Lung (tissue), 12 donors: ENCODE results near the gene COPS7A. TPM values are rescaled to one million over a fixed set of nuclear protein-coding genes. Genes with fewer than 3 reads are reported as not detected.

Experiments
- ATAC-seq: fragments of 200-7000 bp; cut with Tn5 transposase; one replicate; pipeline ENCODE4 v1.9.1; 2020; ENCODE audit warnings: moderate number of reproducible peaks; ENCODE audit not compliant: insufficient read depth, low FRiP score
- DNase-seq, 3 donors: peaks; one replicate each; pipeline ENCODE4 v3.0.0-alpha.2; 2013 to 2017
- H3K27ac ChIP-seq, 2 donors: one replicate each; pipeline ENCODE4 v1.5.1; 2013; ENCODE audit warnings: mild to moderate bottlenecking in 2 of 2, moderate library complexity in 2 of 2, control low read depth in 1 of 2, inconsistent platforms in 1 of 2, low read depth in 1 of 2, low read length in 1 of 2
- H3K27me3 ChIP-seq, 3 donors: one replicate each; pipeline ENCODE4 v1.5.1; 2013; ENCODE audit warnings: low read length in 2 of 3; ENCODE audit not compliant: control insufficient read depth in 3 of 3, insufficient read depth in 3 of 3
- H3K36me3 ChIP-seq, 4 donors: one replicate each; pipeline ENCODE4 v1.5.1; 2013; ENCODE audit warnings: low read length in 4 of 4, mild to moderate bottlenecking in 1 of 4, moderate library complexity in 1 of 4; ENCODE audit not compliant: control insufficient read depth in 4 of 4, insufficient read depth in 4 of 4
- H3K4me1 ChIP-seq, 5 donors: one replicate each; pipeline ENCODE4 v1.5.1; 2013; ENCODE audit warnings: low read length in 5 of 5, mild to moderate bottlenecking in 2 of 5, moderate library complexity in 1 of 5; ENCODE audit not compliant: control insufficient read depth in 5 of 5, insufficient read depth in 5 of 5
- H3K4me3 ChIP-seq: one replicate; pipeline ENCODE4 v1.5.1; 2013; ENCODE audit warnings: mild to moderate bottlenecking, control low read depth, moderate library complexity
- H3K9ac ChIP-seq, 2 donors: one replicate each; pipeline ENCODE4 v1.5.1; 2013; ENCODE audit warnings: low read length in 2 of 2, control low read depth in 1 of 2; ENCODE audit not compliant: insufficient read depth in 1 of 2
- H3K9me3 ChIP-seq, 4 donors: one replicate each; pipeline ENCODE4 v1.5.1; 2013; ENCODE audit warnings: low read length in 3 of 4, mild to moderate bottlenecking in 1 of 4, moderate library complexity in 1 of 4; ENCODE audit not compliant: control insufficient read depth in 4 of 4, insufficient read depth in 3 of 4
- CTCF ChIP-seq: IDR thresholded peaks from 2 replicates; pipeline ENCODE4 v1.5.1; 2012; ENCODE audit warnings: mild to moderate bottlenecking; ENCODE audit errors: control extremely low read depth, extremely low read depth
- WGBS, 2 donors: extraction: QIAGEN DNeasy Blood & Tissue Kit; methylation state at CpG; one replicate each; pipeline ENCODE4 v1.1.7; 2013; 5-methylcytosine and 5-hydroxymethylcytosine counted together
- polyA plus RNA-seq, 2 donors: library from polyadenylated mRNA; stranded (reverse); fragments of 200-250 nt; gene quantifications; one replicate each; pipeline ENCODE4 v1.2.1, GENCODE V29; 2013
- total RNA-seq, 2 donors: library from RNA; depleted of rRNA in 1 of 2; stranded (reverse); fragments of >200 nt in 1 of 2; gene quantifications; one replicate each; pipeline ENCODE4 v1.2.1, GENCODE V29; 2014 to 2021
- donor health status: control.
- donor health status: control.
- donor health status: Bipolar disorder and iron deficiency.
- donor health status: healthy.
- donor health status: DM: yes; HTN: yes; CAD: no.

COPS7A gene
- total and polyA plus RNA-seq, 4 donors = 40.1 to 74.7 (median 61.2) TPM

- Histone ChIP-seq H3K36me3 (no peaks in the 10 kb centered on the region), H3K27me3 (peaks cover 0 to 25% (median 24%) of the 10 kb centered on the region in 3 donors), H3K9ac (no peak overlapping the region), H3K9me3 (peaks cover 0 to 3% (median 0%) of the 10 kb centered on the region in 4 donors), H3K27ac (no peak overlapping the region), H3K4me3 (no peak overlapping the region), H3K4me1 (peaks cover 0 to 12% (median 6%) of the 10 kb centered on the region in 5 donors)
- 62 to 66% methylated on average over 8 of the region's 8 CpGs for WGBS, 2 donors
- ATAC-seq (no peak), DNase-seq (no peak)
- no peak for TF ChIP-seq CTCF
These were observed 25.3 kb upstream of the COPS7A start for GRCh38 chr12:6698352-6699046.

DNA sequence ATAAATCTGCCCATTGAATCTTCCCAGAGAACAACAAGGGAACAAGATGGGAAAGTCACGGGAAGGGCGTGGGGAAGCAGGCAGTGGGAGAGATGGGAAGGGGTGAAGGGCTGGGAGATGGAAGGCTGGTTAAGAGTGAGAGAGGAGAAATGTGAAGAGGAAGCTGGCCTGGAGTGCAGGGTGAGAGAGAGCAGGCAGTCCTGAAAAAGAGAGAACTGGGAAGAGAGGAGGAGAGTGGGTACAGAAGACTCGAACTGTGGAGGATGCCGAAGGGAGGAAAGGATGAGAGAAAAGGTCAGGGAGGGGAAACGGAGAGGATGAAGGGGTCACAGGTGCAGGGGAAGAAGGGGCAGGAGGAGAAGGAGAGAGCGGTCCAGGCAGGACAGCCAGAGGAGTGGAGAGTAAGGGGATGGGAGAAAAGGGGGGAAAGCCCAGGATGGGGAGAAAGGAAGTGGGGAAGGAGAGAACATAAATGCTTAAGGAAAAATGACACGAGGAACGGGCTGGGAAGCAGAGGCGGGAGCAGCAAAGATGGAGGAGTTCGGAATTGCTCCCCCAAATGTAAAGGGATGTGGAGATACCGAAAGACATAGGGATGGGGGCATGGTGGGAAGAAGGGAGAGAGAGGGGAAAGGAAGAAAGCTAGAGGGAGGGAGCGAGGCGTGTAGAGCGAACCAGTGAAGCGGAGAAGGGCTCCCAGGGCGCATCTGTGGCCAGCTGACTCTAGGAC, 24.4 kb upstream of the COPS7A start:
- no peak for TF ChIP-seq CTCF
- peaks cover 0 to 11% (median 6%) of the 10 kb centered on the region in 5 donors for H3K4me1 ChIP-seq
- no peaks in the 10 kb centered on the region for H3K36me3 ChIP-seq
- peaks cover 0 to 6% (median 0%) of the 10 kb centered on the region in 4 donors for H3K9me3 ChIP-seq
- DNase-seq = peak in 1 of 3 donors; percentile 31
- WGBS, 2 donors = 19 to 24% methylated on average over 13 to 16 of the region's 16 CpGs
- H3K9ac ChIP-seq = no peak overlapping the region
- no peak overlapping the region for H3K4me3 ChIP-seq
- no peak for ATAC-seq
- H3K27me3 ChIP-seq = peaks cover 0 to 31% (median 26%) of the 10 kb centered on the region in 3 donors
- H3K27ac ChIP-seq = no peak overlapping the region

- no peak for ATAC-seq
- Histone ChIP-seq H3K4me1 (peaks cover 0 to 11% (median 6%) of the 10 kb centered on the region in 5 donors), H3K9ac (peak overlapping the region in 1 of 2 donors; percentile 25), H3K36me3 (no peaks in the 10 kb centered on the region), H3K27ac (no peak overlapping the region), H3K27me3 (peaks cover 0 to 32% (median 27%) of the 10 kb centered on the region in 3 donors), H3K9me3 (peaks cover 0 to 6% (median 0%) of the 10 kb centered on the region in 4 donors), H3K4me3 (peak overlapping the region; percentile 1)
- DNase-seq = peak; percentile 29 to 42 (median 32)
- WGBS, 2 donors = 1 to 2% methylated on average over 55 to 65 of the region's 65 CpGs
- no peak for TF ChIP-seq CTCF
These were observed 23.7 kb upstream of the COPS7A start for GRCh38 chr12:6699989-6700645.
